Activated CD8-positive, alpha-beta memory T cell treated with anti-CD3 and anti-CD28 coated beads, Interleukin-2, amount 10 ng/mL, durations not matched to agents 7 days and 5 days (primary cell): ENCODE data around the gene EPN2. TPM values are rescaled to one million over a fixed set of nuclear protein-coding genes. Genes with fewer than 3 reads are reported as not detected.

ENCODE experiments used
- ATAC-seq: fragments of 150-1000 bp; cut with Tn5 transposase; one replicate; pipeline ENCODE4 v1.10.0; 2021; ENCODE audit warnings: moderate library complexity
- CTCF ChIA-PET: fragments of 350-600 bp; sonication (Branson Sonifier 250); formaldehyde crosslinking; loops from one replicate; lab custom pipeline; 2021; ENCODE audit warnings: antibody characterized with exemption; lab: Charles Lee
- DNase-seq: peaks from one replicate; pipeline ENCODE4 v3.0.0-alpha.2; 2020
- H3K27ac Mint-ChIP-seq: one replicate; pipeline ENCODE4 v1.8.0; 2021; ENCODE audit warnings: mild to moderate bottlenecking, mixed read lengths
- H3K27me3 Mint-ChIP-seq: one replicate; pipeline ENCODE4 v1.8.0; 2021; ENCODE audit warnings: mixed read lengths
- H3K36me3 Mint-ChIP-seq: one replicate; pipeline ENCODE4 v1.8.0; 2021; ENCODE audit warnings: mild to moderate bottlenecking, mixed read lengths
- H3K4me1 Mint-ChIP-seq: one replicate; pipeline ENCODE4 v1.8.0; 2021; ENCODE audit warnings: mixed read lengths
- H3K4me3 Mint-ChIP-seq: one replicate; pipeline ENCODE4 v1.8.0; 2021; ENCODE audit warnings: mild to moderate bottlenecking, moderate library complexity, mixed read lengths
- H3K9me3 Mint-ChIP-seq: one replicate; pipeline ENCODE4 v1.8.0; 2022; ENCODE audit warnings: low read depth, mixed read lengths
- total RNA-seq, 2 experiments: library from RNA; stranded (reverse); gene quantifications; one replicate each; pipeline ENCODE4 v1.2.3, GENCODE V29; 2021

EPN2 gene
- total RNA-seq, 2 experiments from 2014 or later: 2.9 to 15.3 TPM

DNA sequence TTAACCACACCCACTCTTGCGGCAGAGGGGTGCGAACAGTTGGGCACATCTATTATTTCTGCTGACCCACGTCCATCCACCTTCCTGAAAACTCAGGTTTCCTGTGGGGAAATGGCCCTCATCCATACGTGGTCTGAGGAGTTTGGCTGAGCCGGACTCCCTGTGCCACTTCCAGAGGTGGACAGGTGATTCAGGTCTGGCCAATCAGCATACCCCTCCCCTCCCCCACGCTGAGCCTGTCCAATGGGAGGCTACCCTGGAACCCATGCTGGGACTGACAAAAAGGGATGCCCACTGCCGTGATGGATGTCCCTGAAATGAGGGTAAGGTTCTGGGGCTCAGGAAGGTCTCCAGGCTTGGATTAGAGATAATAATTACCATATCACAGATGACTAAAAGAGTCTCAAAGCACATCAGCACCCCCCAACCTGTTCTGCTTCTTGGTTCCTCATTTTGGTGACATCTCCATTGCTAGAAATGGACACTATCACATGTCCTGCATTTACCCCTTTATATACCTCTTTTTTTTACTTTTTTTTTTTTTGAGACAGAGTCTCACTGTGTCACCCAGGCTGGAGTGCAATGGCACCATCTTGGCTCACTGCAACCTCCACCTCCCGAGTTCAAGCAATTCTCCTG lies 135.8 kb downstream of the EPN2 start:
- peaks cover 61% of the 10 kb centered on the region for H3K4me1 Mint-ChIP-seq

GRCh38 chr17:19374136-19374535 lies 137.0 kb downstream of the EPN2 start:
- H3K36me3 Mint-ChIP-seq: no peaks in the 10 kb centered on the region
- H3K27me3 Mint-ChIP-seq: peaks cover 10% of the 10 kb centered on the region
- CTCF ChIA-PET: interaction anchor here (1.1 to 2.5 kb wide), 3 partner anchors 10 to 392 kb away, joined by 4 to 17 read pairs (median 4); partner anchors contain the start of gene B9D1
- ATAC-seq: no peak
- no peak overlapping the region for H3K4me3 Mint-ChIP-seq
- H3K9me3 Mint-ChIP-seq: no peaks in the 10 kb centered on the region
- peaks cover 54% of the 10 kb centered on the region for H3K4me1 Mint-ChIP-seq
- DNase-seq: no peak
- no peak overlapping the region for H3K27ac Mint-ChIP-seq

More for the DNA sequence above, 135.8 kb downstream of the EPN2 start:
- CTCF ChIA-PET: interaction anchor here (2.4 to 2.5 kb wide), 2 partner anchors 9 to 10 kb away, joined by 11 to 17 read pairs; partner anchors contain the start of gene B9D1
- H3K36me3 Mint-ChIP-seq: no peaks in the 10 kb centered on the region
- DNase-seq (no peak), ATAC-seq (no peak)
- peaks cover 10% of the 10 kb centered on the region for H3K27me3 Mint-ChIP-seq
- H3K9me3 Mint-ChIP-seq: no peaks in the 10 kb centered on the region
- no peak overlapping the region for H3K27ac Mint-ChIP-seq
- H3K4me3 Mint-ChIP-seq: no peak overlapping the region

- Mint-ChIP-seq H3K27me3 (peaks cover 10% of the 10 kb centered on the region), H3K36me3 (peaks cover 7% of the 10 kb centered on the region), H3K9me3 (no peaks in the 10 kb centered on the region), H3K4me3 (no peak overlapping the region), H3K4me1 (peaks cover 44% of the 10 kb centered on the region), H3K27ac (no peak overlapping the region)
- CTCF ChIA-PET: interaction anchor here (1.4 to 2.5 kb wide), 2 partner anchors 12 to 14 kb away, joined by 4 to 17 read pairs; partner anchors contain the start of gene B9D1
- DNase-seq: no peak
- no peak for ATAC-seq
These were observed 138.6 kb downstream of the EPN2 start for GRCh38 chr17:19375732-19376131.

DNA sequence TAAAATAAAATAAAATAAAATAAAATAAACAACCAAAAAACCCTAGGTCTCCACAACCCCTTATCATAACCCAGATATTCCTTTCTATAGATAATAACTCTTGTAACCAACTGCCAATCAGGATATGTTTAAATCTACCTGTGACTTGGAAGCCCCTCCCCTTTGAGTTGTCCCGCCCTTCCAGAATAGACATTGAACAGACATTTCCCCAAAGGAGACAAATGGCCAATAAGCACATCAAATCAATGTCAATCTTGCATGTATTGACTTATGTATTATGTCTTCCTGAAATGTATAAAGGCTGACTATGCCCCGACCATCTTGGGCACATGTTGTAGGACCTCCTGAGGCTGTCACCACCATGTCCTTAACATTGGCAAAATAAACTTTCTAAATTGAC lies 139.6 kb downstream of the EPN2 start:
- DNase-seq: no peak

DNA sequence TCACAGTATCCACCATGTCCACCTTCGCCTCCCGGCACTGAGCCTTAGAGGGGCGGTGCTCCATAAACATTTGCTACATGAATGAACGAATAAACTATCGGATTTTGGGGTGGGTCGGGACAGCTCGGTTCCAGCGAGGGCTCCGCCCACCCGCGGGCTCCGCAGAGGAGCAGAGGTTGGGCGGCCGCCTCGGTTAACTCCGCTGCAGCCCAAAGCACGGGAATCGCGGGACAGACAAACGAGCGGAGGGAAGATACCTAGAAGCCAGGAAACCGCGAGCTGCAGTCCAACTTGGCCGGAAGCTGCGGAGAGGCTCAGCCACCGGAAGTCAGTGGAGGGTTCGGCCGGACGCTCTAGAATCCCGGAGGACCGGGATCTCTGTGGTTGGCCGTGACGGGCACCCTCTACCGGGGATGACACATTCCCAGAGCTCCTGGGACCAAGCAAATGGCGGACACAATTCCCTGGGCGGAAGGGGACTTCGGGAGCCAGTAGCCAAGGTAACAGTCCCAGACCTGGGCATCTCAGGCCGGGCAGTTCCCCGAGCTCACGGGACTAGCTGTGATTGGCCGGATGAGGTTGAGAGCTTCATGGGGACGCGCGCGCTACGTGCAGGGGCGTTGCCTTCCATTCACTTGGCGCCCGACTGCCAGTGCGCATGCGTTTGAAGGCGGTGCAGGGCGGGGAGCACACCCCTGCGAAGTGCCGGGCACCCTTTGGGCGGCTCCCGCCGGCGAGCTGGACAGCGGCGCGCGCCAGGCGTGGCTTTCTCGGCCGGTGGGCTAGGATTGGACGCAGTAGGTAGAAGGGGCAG lies 140.6 kb downstream of the EPN2 start:
- peaks cover 15% of the 10 kb centered on the region for H3K36me3 Mint-ChIP-seq
- peak; percentile 96 for ATAC-seq
- peak; percentile 98 for DNase-seq
- H3K9me3 Mint-ChIP-seq: no peaks in the 10 kb centered on the region
- peaks cover 6% of the 10 kb centered on the region for H3K27me3 Mint-ChIP-seq
- H3K27ac Mint-ChIP-seq: peak overlapping the region; percentile 97
- CTCF ChIA-PET: interaction anchor here (1.2 to 3.8 kb wide), 8 partner anchors 9 to 752 kb away, joined by 4 to 46 read pairs (median 9); partner anchors contain the start of gene B9D1
- H3K4me1 Mint-ChIP-seq: peaks cover 23% of the 10 kb centered on the region
- peak overlapping the region; percentile 95 for H3K4me3 Mint-ChIP-seq

More for the DNA sequence above, 139.6 kb downstream of the EPN2 start:
- ATAC-seq: no peak
- Mint-ChIP-seq H3K27ac (peak overlapping the region; percentile 97), H3K27me3 (peaks cover 10% of the 10 kb centered on the region), H3K9me3 (no peaks in the 10 kb centered on the region), H3K4me1 (peaks cover 33% of the 10 kb centered on the region), H3K36me3 (peaks cover 13% of the 10 kb centered on the region), H3K4me3 (peak overlapping the region; percentile 95)
- CTCF ChIA-PET: interaction anchor here (1.8 to 3.8 kb wide), 4 partner anchors 8 to 71 kb away, joined by 13 to 46 read pairs (median 16); partner anchors contain the start of gene B9D1

DNA sequence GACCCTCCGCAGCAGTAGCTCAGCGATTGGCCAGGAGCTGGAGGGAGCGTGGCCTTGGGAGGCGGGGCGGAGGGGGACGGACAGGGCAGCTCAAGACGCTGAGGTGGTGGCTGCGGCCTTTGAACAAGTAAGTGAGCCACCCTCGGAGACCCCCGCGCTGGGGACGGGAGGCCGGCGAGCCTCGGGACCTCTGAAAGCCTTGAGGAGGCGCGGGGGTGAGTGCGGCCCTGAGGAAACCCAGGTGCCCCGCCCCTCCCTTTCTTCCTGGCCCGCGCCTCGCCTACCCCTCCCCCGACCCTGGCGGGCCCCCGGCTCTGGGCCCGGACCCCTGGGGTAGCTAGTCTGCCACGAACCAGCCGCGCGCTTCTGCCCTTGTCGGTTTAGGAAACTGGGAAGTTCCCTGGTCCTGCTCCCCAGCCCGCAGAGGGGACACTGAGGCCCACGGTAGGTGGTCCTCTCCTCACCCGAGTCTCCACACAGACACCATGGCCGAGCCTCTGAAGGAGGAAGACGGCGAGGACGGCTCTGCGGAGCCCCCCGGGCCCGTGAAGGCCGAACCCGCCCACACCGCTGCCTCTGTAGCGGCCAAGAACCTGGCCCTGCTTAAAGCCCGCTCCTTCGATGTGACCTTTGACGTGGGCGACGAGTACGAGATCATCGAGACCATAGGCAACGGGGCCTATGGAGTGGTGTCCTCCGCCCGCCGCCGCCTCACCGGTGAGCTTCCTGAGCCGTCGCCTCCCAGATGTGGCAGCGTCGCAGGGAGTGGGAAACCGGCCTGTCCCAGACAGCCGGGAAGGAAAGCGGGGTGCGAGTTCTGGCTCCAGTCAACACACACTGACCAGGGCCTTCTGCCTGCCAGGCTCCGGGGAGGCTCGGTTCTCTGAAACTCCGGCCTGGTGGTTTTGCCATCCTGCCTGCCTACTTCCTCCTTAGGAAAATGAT lies 141.5 kb downstream of the EPN2 start, which contains the start of gene MAPK7:
MAPK7 (plus strand) TSS at position 83 of the 945 bp plus-strand sequence; CDS start at position 486, 403 bp downstream.
- Mint-ChIP-seq H3K9me3 (no peaks in the 10 kb centered on the region), H3K27ac (peak within 1 kb of the TSS; percentile 97), H3K36me3 (peaks cover 17% of the 10 kb centered on the region), H3K27me3 (peaks cover 6% of the 10 kb centered on the region), H3K4me3 (peak within 1 kb of the TSS; percentile 95), H3K4me1 (peaks cover 23% of the 10 kb centered on the region)
- no peak for DNase-seq
- CTCF ChIA-PET: interaction anchor here (1.2 to 3.8 kb wide), 8 partner anchors 10 to 753 kb away, joined by 4 to 46 read pairs (median 9); partner anchors contain the start of gene B9D1
- ATAC-seq: peak; percentile 12

- CTCF ChIA-PET: interaction anchor here (2.6 to 3.8 kb wide), 3 partner anchors 10 to 68 kb away, joined by 13 to 46 read pairs (median 18); partner anchors contain the start of gene B9D1
- DNase-seq (no peak), ATAC-seq (no peak)
- H3K27ac Mint-ChIP-seq: peak overlapping the region; percentile 52
- peaks cover 2% of the 10 kb centered on the region for H3K27me3 Mint-ChIP-seq
- H3K36me3 Mint-ChIP-seq: peaks cover 17% of the 10 kb centered on the region
- H3K9me3 Mint-ChIP-seq: no peaks in the 10 kb centered on the region
- peak overlapping the region; percentile 95 for H3K4me3 Mint-ChIP-seq
- peaks cover 18% of the 10 kb centered on the region for H3K4me1 Mint-ChIP-seq
These were observed 142.3 kb downstream of the EPN2 start for GRCh38 chr17:19379361-19380065.

GRCh38 chr17:19380481-19381301 lies 143.5 kb downstream of the EPN2 start:
- Mint-ChIP-seq H3K27me3 (no peaks in the 10 kb centered on the region), H3K4me3 (no peak overlapping the region), H3K9me3 (no peaks in the 10 kb centered on the region), H3K36me3 (peaks cover 17% of the 10 kb centered on the region), H3K27ac (no peak overlapping the region), H3K4me1 (peaks cover 16% of the 10 kb centered on the region)
- CTCF ChIA-PET: interaction anchor here (0.6 to 3.8 kb wide), 2 partner anchors 18 kb away, joined by 3 to 46 read pairs; partner anchors contain the start of gene B9D1
- ATAC-seq: no peak
- DNase-seq: no peak

DNA sequence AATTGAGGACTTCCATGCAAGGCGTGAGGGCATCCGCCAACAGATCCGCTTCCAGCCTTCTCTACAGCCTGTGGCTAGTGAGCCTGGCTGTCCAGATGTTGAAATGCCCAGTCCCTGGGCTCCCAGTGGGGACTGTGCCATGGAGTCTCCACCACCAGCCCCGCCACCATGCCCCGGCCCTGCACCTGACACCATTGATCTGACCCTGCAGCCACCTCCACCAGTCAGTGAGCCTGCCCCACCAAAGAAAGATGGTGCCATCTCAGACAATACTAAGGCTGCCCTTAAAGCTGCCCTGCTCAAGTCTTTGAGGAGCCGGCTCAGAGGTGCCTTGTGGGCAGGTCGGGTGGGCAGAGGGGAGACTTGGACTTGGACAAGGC lies 144.2 kb downstream of the EPN2 start:
- no peak overlapping the region for H3K4me3 Mint-ChIP-seq
- no peaks in the 10 kb centered on the region for H3K9me3 Mint-ChIP-seq
- H3K36me3 Mint-ChIP-seq: peaks cover 17% of the 10 kb centered on the region
- no peak for ATAC-seq
- H3K4me1 Mint-ChIP-seq: peaks cover 13% of the 10 kb centered on the region
- no peak overlapping the region for H3K27ac Mint-ChIP-seq
- CTCF ChIA-PET: interaction anchor here (0.6 kb wide), 1 partner anchor 18 kb away, joined by 3 read pairs; the partner anchor contains the start of gene B9D1
- no peaks in the 10 kb centered on the region for H3K27me3 Mint-ChIP-seq
- no peak for DNase-seq

DNA sequence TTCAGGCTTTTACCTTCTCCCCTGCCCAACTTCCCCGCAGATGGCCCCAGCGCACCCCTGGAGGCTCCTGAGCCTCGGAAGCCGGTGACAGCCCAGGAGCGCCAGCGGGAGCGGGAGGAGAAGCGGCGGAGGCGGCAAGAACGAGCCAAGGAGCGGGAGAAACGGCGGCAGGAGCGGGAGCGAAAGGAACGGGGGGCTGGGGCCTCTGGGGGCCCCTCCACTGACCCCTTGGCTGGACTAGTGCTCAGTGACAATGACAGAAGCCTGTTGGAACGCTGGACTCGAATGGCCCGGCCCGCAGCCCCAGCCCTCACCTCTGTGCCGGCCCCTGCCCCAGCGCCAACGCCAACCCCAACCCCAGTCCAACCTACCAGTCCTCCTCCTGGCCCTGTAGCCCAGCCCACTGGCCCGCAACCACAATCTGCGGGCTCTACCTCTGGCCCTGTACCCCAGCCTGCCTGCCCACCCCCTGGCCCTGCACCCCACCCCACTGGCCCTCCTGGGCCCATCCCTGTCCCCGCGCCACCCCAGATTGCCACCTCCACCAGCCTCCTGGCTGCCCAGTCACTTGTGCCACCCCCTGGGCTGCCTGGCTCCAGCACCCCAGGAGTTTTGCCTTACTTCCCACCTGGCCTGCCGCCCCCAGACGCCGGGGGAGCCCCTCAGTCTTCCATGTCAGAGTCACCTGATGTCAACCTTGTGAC lies 144.7 kb downstream of the EPN2 start:
- no peaks in the 10 kb centered on the region for H3K27me3 Mint-ChIP-seq
- no peak overlapping the region for H3K4me3 Mint-ChIP-seq
- CTCF ChIA-PET: no interaction called here
- DNase-seq (no peak), ATAC-seq (no peak)
- H3K9me3 Mint-ChIP-seq: no peaks in the 10 kb centered on the region
- peaks cover 11% of the 10 kb centered on the region for H3K4me1 Mint-ChIP-seq
- H3K27ac Mint-ChIP-seq: no peak overlapping the region
- H3K36me3 Mint-ChIP-seq: peaks cover 17% of the 10 kb centered on the region
